B cell (primary cell): ENCODE results near the gene TMEM9.

Source experiments
- EZH2 ChIP-seq: IDR thresholded peaks from 2 replicates; pipeline ENCODE4 v1.6.1; 2012; ENCODE audit warnings: borderline replicate concordance, low read depth, mild to moderate bottlenecking, moderate library complexity, low read length; ENCODE audit not compliant: insufficient read depth, poor library complexity, severe bottlenecking
- TF ChIP-seq, protein P1 (sequence below): fragments of 200-600 bp; IDR thresholded peaks from one replicate; pipeline ENCODE4 v1.8.0; 2022; ENCODE audit warnings: antibody characterized with exemption, mild to moderate bottlenecking

- TF ChIP-seq, protein P1, sequence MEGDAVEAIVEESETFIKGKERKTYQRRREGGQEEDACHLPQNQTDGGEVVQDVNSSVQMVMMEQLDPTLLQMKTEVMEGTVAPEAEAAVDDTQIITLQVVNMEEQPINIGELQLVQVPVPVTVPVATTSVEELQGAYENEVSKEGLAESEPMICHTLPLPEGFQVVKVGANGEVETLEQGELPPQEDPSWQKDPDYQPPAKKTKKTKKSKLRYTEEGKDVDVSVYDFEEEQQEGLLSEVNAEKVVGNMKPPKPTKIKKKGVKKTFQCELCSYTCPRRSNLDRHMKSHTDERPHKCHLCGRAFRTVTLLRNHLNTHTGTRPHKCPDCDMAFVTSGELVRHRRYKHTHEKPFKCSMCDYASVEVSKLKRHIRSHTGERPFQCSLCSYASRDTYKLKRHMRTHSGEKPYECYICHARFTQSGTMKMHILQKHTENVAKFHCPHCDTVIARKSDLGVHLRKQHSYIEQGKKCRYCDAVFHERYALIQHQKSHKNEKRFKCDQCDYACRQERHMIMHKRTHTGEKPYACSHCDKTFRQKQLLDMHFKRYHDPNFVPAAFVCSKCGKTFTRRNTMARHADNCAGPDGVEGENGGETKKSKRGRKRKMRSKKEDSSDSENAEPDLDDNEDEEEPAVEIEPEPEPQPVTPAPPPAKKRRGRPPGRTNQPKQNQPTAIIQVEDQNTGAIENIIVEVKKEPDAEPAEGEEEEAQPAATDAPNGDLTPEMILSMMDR: no peak
- no peak for TF ChIP-seq EZH2
These were observed 38.2 kb downstream of the TMEM9 start for GRCh38 chr1:201116091-201116490.
